GM18867 (cell line): ENCODE measurements around the gene SH2D4B.

Experiments
- ATAC-seq: cut with Tn5 transposase; IDR thresholded peaks from one replicate; pipeline ENCODE4 v1.9.1; 2021; ENCODE audit warnings: mild to moderate bottlenecking, moderate library complexity; ENCODE audit not compliant: unreplicated experiment

The SH2D4B gene

DNA sequence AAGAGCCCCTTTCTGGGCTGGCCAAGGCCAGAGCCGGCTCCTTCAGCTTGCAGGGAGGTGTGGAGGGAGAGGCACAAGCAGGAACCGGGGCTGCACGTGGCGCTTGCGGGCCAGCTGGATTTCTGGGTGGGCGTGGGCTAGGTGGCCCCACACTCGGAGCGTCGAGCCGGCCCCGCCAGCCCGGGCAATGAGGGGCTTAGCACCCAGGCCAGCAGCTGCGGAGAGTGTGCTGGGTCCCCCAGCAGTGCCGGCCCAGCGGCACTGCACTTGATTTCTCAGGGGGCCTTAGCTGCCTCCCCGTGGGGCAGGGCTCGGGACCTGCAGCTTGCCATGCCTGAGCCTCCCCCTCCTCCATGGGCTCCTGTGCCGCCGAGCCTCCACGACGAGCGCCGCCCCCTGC is 48.1 kb downstream of the SH2D4B start:
- ATAC-seq: no peak

GRCh38 chr10:80588546-80588945 is 50.8 kb downstream of the SH2D4B start:
- ATAC-seq: no peak

- ATAC-seq: peak; percentile 90
Measured at GRCh38 chr10:80589726-80590373, 52.1 kb downstream of the SH2D4B start.

DNA sequence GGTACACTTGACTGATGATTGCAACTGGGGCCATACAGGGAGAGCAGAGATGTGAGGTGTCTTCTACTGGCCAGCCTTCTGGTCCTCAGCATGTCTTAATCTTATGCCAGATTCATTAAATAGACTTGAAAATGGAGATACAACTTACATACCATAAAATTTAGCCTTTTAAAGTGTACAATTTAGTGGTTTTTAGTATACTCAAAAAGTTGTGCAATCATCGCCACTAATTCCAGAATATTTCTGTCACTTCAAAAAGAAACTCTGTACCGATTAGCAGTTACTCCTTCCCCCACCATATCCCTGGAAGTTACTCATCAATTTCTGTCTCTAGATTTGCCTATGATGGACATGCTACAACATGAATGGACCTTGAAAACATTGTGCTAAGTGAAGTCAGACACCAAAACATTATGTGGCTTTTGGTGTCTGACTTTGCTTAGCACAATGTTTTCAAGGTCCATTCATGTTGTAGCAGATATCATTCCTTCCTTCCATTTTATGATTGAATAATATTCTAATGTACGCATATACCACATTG is 53.0 kb downstream of the SH2D4B start:
- ATAC-seq: no peak

GRCh38 chr10:80596391-80597257 is 58.9 kb downstream of the SH2D4B start:
- ATAC-seq: peak; percentile 53

DNA sequence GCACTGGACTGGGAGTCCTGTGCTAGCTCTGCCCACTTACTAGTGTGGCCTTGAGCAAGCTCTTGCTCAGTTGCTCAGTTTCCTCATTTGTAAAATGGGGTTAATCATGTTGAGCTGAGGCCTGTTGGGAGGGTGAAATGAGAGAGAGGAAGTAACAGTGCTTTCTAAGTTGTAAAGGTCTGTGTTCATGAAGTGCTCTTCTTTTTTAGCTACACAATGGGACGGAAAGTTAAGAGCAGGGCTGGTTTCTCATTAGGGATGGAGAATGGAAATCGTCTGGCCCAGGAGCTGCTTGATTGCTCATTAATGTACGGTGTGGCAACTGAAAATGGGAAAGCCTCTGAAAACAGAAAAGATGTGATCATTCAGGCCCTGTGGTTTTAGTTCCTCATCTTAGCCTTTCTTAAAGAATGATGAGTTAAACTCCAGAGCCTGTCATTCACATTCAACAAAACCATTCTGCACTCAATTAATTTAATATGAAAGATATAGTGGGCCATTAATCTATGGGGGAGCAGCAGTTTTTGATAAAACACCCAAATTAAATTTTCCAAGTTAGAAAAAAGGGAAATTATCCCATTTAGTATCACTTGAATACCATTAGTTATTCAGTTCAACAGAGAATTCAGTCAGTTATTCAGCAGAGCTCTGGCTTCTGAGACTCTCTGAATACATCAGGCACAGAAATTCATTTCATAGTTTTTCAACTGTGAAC is 60.5 kb downstream of the SH2D4B start:
- ATAC-seq: peak; percentile 60

GRCh38 chr10:80598951-80599350 is 61.2 kb downstream of the SH2D4B start:
- ATAC-seq: no peak

DNA sequence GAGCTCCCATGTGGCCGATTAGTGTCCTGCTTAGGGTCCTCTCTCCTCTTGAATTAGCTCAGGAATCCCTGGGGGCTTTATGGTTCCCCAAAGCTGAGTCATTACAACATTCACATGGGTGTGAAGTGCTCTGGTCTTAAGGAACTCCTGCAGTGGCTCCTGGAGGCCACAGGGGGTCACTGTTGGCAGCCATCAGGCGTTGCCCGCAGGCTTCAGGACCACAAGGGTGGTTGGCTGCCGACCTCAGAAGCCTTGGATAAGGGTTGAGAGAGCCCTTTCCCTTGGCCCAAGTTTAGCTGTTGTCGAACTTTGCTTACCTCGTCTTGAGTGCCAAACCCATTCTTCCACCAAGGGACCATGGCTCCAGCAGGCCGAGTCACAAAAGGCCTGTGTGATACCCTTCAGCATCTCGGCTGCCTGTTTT is 61.7 kb downstream of the SH2D4B start:
- ATAC-seq: peak; percentile 82

- ATAC-seq: no peak
Measured at GRCh38 chr10:80600256-80600655, 62.6 kb downstream of the SH2D4B start.

DNA sequence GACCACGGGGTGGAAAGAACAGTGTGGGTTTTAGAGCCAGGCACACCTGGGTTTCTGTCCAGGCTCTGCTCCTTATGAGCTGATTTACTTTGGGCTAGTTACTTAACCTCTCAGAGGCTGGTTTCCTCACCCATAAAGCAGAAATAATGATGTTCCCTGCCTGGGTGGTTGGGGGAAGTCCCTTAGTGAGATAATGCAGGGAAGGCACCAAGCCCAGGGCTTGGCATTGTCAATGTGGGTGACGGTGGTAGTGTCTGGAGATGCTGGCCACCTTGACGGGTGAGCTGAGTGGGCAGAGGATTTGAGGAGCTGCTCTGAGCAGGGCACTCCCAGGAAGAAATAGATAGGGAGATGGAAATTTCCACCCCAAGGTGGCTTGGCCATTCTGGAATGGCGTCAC is 65.2 kb downstream of the SH2D4B start:
- no peak for ATAC-seq

DNA sequence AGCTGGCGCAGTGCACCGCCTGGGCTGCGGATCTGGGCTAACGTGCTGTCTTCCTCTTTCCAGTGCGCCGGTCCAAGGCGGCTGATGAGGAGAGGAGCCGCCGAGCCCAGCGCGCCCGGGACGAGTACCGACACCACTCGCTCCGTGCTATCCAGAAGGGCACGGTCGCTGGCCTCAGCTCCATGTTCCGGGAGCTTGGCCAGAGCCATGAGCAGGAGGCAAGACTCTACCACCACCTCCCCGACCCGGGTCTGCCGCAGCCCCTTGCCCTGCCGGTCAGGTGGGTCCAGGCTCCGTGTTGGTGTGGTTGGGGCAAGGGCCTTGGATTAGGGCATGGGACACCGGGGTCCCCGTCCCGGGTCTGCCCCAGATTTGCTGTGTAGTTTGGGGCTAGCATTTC is 65.8 kb downstream of the SH2D4B start:
- no peak for ATAC-seq

- no peak for ATAC-seq
Measured at GRCh38 chr10:80608706-80609105, 71.0 kb downstream of the SH2D4B start.

- no peak for ATAC-seq
Measured at GRCh38 chr10:80609331-80609730, 71.6 kb downstream of the SH2D4B start.

DNA sequence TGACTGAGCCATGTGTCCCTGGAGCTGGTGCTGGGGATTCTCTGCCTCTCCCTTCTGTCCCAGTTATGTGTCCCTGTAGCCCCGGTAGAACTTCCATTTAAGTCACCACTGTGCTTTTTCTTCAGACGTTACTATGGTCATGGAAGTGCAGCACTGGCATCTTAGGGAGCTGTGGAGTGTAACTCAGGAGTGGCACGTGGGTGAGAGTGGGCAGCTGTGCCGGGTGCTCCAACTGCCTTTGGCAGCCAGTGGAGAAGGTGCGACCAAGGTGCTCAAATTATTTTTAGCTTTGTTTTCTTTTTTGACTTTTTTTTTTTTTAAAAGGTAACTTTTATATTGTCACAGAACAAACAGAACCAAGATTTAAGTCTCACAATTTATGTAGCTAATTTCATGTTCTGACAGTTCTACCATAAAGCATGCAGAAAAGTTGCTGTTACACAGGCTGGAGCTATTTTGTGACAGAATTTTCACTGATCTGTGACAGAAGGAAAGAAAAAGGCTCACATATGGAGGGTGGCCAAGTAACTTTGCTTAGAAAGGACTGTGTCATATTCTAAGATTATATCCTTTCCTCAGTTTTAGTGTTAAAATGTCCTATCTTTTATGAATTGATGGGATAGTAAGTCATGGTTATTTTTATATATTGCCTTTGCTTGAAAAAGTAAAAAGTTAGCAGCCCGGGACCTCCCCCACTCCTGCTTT is 73.9 kb downstream of the SH2D4B start:
- ATAC-seq: no peak

GRCh38 chr10:80612261-80612660 is 74.6 kb downstream of the SH2D4B start:
- no peak for ATAC-seq

- ATAC-seq: no peak
Measured at GRCh38 chr10:80613466-80614170, 75.9 kb downstream of the SH2D4B start.

GRCh38 chr10:80614576-80615416 is 77.1 kb downstream of the SH2D4B start:
- ATAC-seq: no peak

GRCh38 chr10:80617807-80618206 is 80.1 kb downstream of the SH2D4B start:
- ATAC-seq: no peak

- no peak for ATAC-seq
Measured at GRCh38 chr10:80619036-80619435, 81.3 kb downstream of the SH2D4B start.
